ENCODE measurements around the gene PTGES2.
"Not testable (repeated sequence)": the region's sequence is repeated elsewhere in the genome, so short reads cannot be mapped to it uniquely, and the experiment has no call there.

Gene PTGES2

GRCh38 chr9:128117613-128118471 lies 9.7 kb downstream of the PTGES2 start:
- no peaks in the 10 kb centered on the region for H3K9me3 Mint-ChIP-seq
- H3K4me1 Mint-ChIP-seq = peaks cover 30% of the 10 kb centered on the region
- no peak overlapping the region for H3K27ac Mint-ChIP-seq
- peak overlapping the region in 1 of 2 donors; percentile 21 for H3K4me3 Mint-ChIP-seq
- H3K27me3 Mint-ChIP-seq = no peaks in the 10 kb centered on the region
- DNase-seq (peak; percentile 93 to 96), ATAC-seq (peak; percentile 81)

- no peak overlapping the region for H3K4me3 Mint-ChIP-seq
- ATAC-seq = no peak
- peaks cover 30% of the 10 kb centered on the region for H3K4me1 Mint-ChIP-seq
- H3K27ac Mint-ChIP-seq = peak overlapping the region; percentile 25 to 37
- H3K27me3 Mint-ChIP-seq = no peaks in the 10 kb centered on the region
- H3K9me3 Mint-ChIP-seq = no peaks in the 10 kb centered on the region
- no peak for DNase-seq
These were observed 11.1 kb downstream of the PTGES2 start for GRCh38 chr9:128116104-128117083.

GRCh38 chr9:128115187-128116103 lies 12.1 kb downstream of the PTGES2 start:
- no peak overlapping the region for H3K4me3 Mint-ChIP-seq
- no peaks in the 10 kb centered on the region for H3K9me3 Mint-ChIP-seq
- peaks cover 30% of the 10 kb centered on the region for H3K4me1 Mint-ChIP-seq
- ATAC-seq (peak; percentile 32), DNase-seq (no peak)
- peak overlapping the region in 1 of 2 donors; percentile 25 for H3K27ac Mint-ChIP-seq
- no peaks in the 10 kb centered on the region for H3K27me3 Mint-ChIP-seq

DNA sequence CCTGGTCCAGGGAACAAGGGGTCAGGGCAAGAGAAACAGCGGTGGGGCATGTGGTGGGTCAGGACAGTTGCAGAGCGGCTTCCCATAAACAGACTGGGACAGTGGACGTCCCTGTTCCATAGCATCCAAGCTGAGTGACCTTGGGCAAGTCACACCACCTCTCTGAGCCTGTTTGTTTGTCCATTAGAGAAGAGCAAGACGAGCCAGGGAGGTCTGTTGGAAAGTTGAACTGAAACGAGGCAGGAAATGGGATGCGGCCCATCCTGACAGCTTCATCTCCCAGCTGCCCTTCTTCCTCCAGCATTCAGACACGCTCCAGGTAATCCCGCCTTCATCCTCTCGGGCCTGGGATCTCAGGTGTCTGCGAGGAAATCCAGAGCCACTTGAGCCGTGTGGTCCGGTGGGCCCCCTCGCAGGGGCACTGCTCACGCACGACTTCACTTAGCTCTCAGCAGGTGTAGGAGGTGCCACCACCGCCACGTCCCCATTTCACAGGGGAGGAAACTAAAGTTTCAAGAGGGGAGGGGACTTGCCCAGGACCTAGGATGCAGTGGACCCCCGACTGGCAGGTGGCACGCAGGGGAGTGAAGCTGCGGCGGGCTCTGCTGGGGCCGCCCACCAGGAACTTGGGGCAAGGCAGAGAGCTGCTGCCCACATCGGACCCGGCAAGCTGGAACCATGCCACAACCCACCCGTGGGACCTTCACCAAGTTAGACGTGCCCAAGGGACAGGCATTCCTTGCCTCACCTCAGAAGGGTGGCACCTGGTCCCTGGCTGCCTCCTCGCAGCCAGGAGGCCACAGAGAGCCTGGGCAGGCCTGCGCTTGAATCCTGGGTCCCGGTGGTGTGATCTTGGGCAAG lies 13.0 kb downstream of the PTGES2 start:
- Mint-ChIP-seq H3K27me3 (no peaks in the 10 kb centered on the region), H3K27ac (peak overlapping the region; percentile 31 to 48), H3K4me1 (peaks cover 30% of the 10 kb centered on the region), H3K9me3 (no peaks in the 10 kb centered on the region), H3K4me3 (no peak overlapping the region)
- ATAC-seq (no peak), DNase-seq (no peak)

- peak overlapping the region; percentile 31 to 86 for H3K27ac Mint-ChIP-seq
- no peak for DNase-seq
- peaks cover 29% of the 10 kb centered on the region for H3K4me1 Mint-ChIP-seq
- no peaks in the 10 kb centered on the region for H3K9me3 Mint-ChIP-seq
- ATAC-seq = no peak
- H3K27me3 Mint-ChIP-seq = no peaks in the 10 kb centered on the region
- no peak overlapping the region for H3K4me3 Mint-ChIP-seq
These were observed 13.8 kb downstream of the PTGES2 start for GRCh38 chr9:128113526-128114325.

GRCh38 chr9:128111726-128112125 lies 15.8 kb downstream of the PTGES2 start:
- not testable (repeated sequence) for H3K27ac Mint-ChIP-seq, H3K9me3 Mint-ChIP-seq, H3K4me3 Mint-ChIP-seq, H3K27me3 Mint-ChIP-seq, ATAC-seq, DNase-seq
- peaks cover 23% of the 10 kb centered on the region for H3K4me1 Mint-ChIP-seq

DNA sequence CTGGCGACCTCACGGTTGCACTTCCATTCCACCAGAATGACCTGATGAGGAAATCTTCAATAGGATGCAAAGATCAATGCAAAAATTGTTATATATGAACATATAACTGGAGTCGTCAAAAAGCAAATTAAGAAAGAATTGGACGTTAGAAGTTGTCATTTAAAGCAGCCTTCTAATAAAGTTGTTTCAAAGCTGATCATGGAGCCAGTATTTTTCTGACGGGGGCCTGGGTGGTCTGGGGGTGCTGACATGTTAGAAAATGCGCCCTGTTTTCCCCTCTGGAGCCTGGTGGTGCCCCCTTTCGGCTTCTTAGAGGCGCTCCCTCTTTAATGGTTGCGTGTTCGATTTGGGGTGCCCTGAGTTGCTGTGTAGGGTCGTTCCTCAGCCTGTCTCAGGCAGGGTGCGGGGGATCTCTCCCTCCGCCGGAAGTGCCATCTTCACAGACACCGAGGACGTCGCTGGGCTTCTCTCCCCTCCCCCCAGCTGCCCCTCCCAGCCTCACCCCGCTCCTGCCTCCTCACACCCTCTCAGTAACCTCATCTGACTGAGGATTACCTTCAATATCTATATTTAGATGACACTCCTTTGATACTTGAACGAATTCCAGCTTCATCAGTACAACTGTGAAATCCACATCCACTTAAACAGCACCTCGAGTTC lies 18.3 kb downstream of the PTGES2 start:
- H3K27ac Mint-ChIP-seq = peak overlapping the region in 1 of 2 donors; percentile 76
- no peak for ATAC-seq
- H3K9me3 Mint-ChIP-seq = no peaks in the 10 kb centered on the region

DNA sequence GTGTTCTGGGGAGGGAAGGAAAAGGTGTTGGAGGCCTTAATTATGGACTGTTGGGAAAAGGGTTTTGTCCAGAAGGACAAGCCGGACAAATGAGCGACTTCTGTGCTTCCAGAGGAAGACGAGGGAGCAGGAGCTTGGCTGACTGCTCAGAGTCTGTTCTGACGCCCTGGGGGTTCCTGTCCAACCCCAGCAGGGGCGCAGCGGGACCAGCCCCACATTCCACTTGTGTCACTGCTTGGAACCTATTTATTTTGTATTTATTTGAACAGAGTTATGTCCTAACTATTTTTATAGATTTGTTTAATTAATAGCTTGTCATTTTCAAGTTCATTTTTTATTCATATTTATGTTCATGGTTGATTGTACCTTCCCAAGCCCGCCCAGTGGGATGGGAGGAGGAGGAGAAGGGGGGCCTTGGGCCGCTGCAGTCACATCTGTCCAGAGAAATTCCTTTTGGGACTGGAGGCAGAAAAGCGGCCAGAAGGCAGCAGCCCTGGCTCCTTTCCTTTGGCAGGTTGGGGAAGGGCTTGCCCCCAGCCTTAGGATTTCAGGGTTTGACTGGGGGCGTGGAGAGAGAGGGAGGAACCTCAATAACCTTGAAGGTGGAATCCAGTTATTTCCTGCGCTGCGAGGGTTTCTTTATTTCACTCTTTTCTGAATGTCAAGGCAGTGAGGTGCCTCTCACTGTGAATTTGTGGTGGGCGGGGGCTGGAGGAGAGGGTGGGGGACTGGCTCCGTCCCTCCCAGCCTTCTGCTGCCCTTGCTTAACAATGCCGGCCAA lies 19.1 kb downstream of the PTGES2 start:
- Mint-ChIP-seq H3K27me3 (no peaks in the 10 kb centered on the region), H3K9me3 (no peaks in the 10 kb centered on the region), H3K4me3 (no peak overlapping the region), H3K4me1 (peaks cover 24% of the 10 kb centered on the region), H3K27ac (peak overlapping the region in 1 of 2 donors; percentile 76)
- ATAC-seq (no peak), DNase-seq (no peak)

More for the DNA sequence above, 18.3 kb downstream of the PTGES2 start:
- Mint-ChIP-seq H3K4me1 (peaks cover 17% of the 10 kb centered on the region), H3K27me3 (no peaks in the 10 kb centered on the region), H3K4me3 (no peak overlapping the region)
- DNase-seq = no peak

DNA sequence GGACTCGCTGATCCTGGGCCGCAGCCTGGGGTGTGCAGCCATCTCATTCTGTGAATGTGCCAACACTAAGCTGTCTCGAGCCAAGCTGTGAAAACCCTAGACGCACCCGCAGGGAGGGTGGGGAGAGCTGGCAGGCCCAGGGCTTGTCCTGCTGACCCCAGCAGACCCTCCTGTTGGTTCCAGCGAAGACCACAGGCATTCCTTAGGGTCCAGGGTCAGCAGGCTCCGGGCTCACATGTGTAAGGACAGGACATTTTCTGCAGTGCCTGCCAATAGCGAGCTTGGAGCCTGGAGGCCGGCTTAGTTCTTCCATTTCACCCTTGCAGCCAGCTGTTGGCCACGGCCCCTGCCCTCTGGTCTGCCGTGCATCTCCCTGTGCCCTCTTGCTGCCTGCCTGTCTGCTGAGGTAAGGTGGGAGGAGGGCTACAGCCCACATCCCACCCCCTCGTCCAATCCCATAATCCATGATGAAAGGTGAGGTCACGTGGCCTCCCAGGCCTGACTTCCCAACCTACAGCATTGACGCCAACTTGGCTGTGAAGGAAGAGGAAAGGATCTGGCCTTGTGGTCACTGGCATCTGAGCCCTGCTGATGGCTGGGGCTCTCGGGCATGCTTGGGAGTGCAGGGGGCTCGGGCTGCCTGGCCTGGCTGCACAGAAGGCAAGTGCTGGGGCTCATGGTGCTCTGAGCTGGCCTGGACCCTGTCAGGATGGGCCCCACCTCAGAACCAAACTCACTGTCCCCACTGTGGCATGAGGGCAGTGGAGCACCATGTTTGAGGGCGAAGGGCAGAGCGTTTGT lies 19.9 kb downstream of the PTGES2 start:
- no peaks in the 10 kb centered on the region for H3K27me3 Mint-ChIP-seq
- ATAC-seq (no peak), DNase-seq (no peak)
- peaks cover 32% of the 10 kb centered on the region for H3K4me1 Mint-ChIP-seq
- no peak overlapping the region for H3K4me3 Mint-ChIP-seq
- H3K27ac Mint-ChIP-seq = peak overlapping the region in 1 of 2 donors; percentile 44
- H3K9me3 Mint-ChIP-seq = no peaks in the 10 kb centered on the region

DNA sequence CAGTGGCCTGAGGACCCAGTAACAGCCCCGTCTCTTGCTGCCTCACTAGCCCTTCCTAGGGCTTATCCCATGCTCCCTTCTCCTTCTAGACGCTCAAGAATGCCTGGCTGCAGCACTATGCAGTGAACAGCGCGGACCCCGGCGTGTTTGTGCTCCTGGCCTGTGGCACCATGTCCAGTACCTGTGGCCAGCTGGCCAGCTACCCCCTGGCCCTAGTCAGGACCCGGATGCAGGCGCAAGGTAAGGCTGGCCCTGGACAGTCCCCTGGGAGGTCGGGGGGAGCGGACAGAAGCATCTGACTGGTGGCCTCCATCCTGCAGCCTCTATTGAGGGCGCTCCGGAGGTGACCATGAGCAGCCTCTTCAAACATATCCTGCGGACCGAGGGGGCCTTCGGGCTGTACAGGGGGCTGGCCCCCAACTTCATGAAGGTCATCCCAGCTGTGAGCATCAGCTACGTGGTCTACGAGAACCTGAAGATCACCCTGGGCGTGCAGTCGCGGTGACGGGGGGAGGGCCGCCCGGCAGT lies 20.5 kb downstream of the PTGES2 start:
- no peak overlapping the region for H3K4me3 Mint-ChIP-seq
- peaks cover 39% of the 10 kb centered on the region for H3K4me1 Mint-ChIP-seq
- peak overlapping the region in 1 of 2 donors; percentile 61 for H3K27ac Mint-ChIP-seq
- H3K27me3 Mint-ChIP-seq = no peaks in the 10 kb centered on the region
- ATAC-seq (no peak), DNase-seq (no peak)
- no peaks in the 10 kb centered on the region for H3K9me3 Mint-ChIP-seq

DNA sequence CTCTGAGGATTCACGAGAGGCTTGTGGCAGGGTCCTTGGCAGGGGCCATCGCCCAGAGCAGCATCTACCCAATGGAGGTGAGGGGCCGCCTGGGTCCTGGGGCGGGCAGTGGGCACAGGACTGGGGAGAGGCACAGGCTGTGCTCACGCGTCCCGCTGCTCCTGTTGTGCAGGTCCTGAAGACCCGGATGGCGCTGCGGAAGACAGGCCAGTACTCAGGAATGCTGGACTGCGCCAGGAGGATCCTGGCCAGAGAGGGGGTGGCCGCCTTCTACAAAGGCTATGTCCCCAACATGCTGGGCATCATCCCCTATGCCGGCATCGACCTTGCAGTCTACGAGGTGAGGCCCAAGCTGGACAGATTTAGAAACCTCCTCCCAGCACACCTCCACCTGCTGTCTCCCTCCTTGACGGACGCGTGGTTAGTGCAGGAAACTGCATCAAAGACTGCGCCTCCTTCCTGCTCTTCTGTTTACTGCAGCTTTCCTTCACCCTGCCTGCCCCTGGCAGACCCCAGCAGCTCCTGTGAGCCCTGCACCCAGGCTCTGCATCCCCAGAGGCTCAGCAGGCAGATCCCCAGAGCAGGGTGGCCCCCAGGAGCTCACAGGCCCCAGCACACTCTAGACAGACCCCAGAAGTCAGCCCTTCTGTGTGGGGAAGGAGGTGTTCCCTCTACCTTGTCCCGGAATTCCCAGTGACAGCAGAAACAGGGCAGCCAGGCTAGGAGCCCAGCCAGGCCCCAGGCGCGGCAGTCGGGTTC lies 21.2 kb downstream of the PTGES2 start:
- H3K27me3 Mint-ChIP-seq = no peaks in the 10 kb centered on the region
- H3K4me1 Mint-ChIP-seq = peaks cover 42% of the 10 kb centered on the region
- ATAC-seq (no peak), DNase-seq (no peak)
- no peak overlapping the region for H3K4me3 Mint-ChIP-seq
- H3K27ac Mint-ChIP-seq = peak overlapping the region; percentile 59 to 61
- no peaks in the 10 kb centered on the region for H3K9me3 Mint-ChIP-seq

Data from stimulated activated naive CD8-positive, alpha-beta T cell treated with anti-CD3 and anti-CD28 coated beads, Interleukin-15, amount 100 ng/mL, for 72 hours (primary cell).